H1 (cell line): Measurements from ENCODE around the gene ERFE. TPM values are rescaled to one million over a fixed set of nuclear protein-coding genes. Genes with fewer than 3 reads are reported as not detected.

ENCODE experiments used
- ASH2L ChIP-seq: fragments of 200-600, 300-600 bp; sonication (generic); IDR thresholded peaks from one replicate; pipeline ENCODE4 v1.7.1; 2017; ENCODE audit warnings: low read length
- BACH1 ChIP-seq: IDR thresholded peaks from 2 replicates; pipeline ENCODE4 v1.6.1; 2012; ENCODE audit warnings: low read length, improper control_type of control experiment
- HDAC2 ChIP-seq, 2 experiments: fragments of 300-600 bp in 1 of 2; sonication (generic) in 1 of 2; IDR thresholded peaks; 2 replicates each; pipeline ENCODE4 v1.6.1; 2011 to 2012; ENCODE audit warnings: low read depth in 2 of 2, low read length in 2 of 2, mild to moderate bottlenecking in 2 of 2, moderate library complexity in 2 of 2, borderline replicate concordance in 1 of 2, inconsistent platforms in 1 of 2
- RBBP5 ChIP-seq: IDR thresholded peaks from 2 replicates; pipeline ENCODE4 v1.7.1; 2012; ENCODE audit warnings: low read depth, mild to moderate bottlenecking, inconsistent platforms, low read length, moderate library complexity, borderline replicate concordance
- SIX5 ChIP-seq: IDR thresholded peaks from 2 replicates; pipeline ENCODE4 v1.6.1; 2011; ENCODE audit warnings: mild to moderate bottlenecking, low read depth, low read length
- SP2 ChIP-seq: IDR thresholded peaks from 2 replicates; pipeline ENCODE4 v1.6.1; 2012; ENCODE audit warnings: mild to moderate bottlenecking, low read length, inconsistent platforms
- TCF12 ChIP-seq: IDR thresholded peaks from 2 replicates; pipeline ENCODE4 v1.6.1; 2011; ENCODE audit warnings: low read depth, mild to moderate bottlenecking, low read length
- polyA plus RNA-seq, 7 experiments: library from polyadenylated mRNA; depleted of rRNA in 3 of 7; stranded (reverse) in 5 of 7; unstranded in 2 of 7; fragments of >200 nt in 5 of 7; fragments of 200-250 nt in 2 of 7; gene quantifications; 1 replicate in 5 of 7; 2 replicates in 1 of 7; 4 replicates in 1 of 7; pipeline versions ENCODE4 v1.2.1 to v1.2.3, GENCODE V29; 2011 to 2013; ENCODE audit warnings: missing spikeins in 2 of 7, mixed read lengths in 2 of 7
- total RNA-seq: library from RNA; stranded (reverse); fragmentation: NEBNext Ultra II Directional; extraction: Animal tissue kit (Norgen Biotek cat#: 25700); gene quantifications from 2 replicates; pipeline ENCODE4 v1.2.1, GENCODE V29; 2021

Gene ERFE
- total and polyA plus RNA-seq, 2 of the 8 experiments (the other 6 are each of a cell fraction or from before 2014, with no cell fraction given): 2.5 to 3.6 TPM

GRCh38 chr2:238151628-238152235 is 7.0 kb upstream of the ERFE start (continued):
- no peak for TF ChIP-seq RBBP5
- no peak for TF ChIP-seq BACH1
- TF ChIP-seq SP2: no peak
- TF ChIP-seq SIX5: no peak
- no peak for TF ChIP-seq HDAC2 (IDR thresholded peaks at IDR 0.05; ENCODE audit: borderline replicate concordance in 1 of 2, low read depth in 2 of 2, low read length in 2 of 2)
- TF ChIP-seq TCF12: no peak
- TF ChIP-seq ASH2L: no peak
